Adrenal gland (tissue), 12 donors: ENCODE measurements around the gene METTL1. TPM values are rescaled to one million over a fixed set of nuclear protein-coding genes. Genes with fewer than 3 reads are reported as not detected.

Experiments
- DNase-seq, 7 donors: peaks; one replicate each; pipeline ENCODE4 v3.0.0-alpha.2; 2019 to 2020
- H3K27ac ChIP-seq, 5 donors: fragments of 200-600 bp; sonication (generic) in 4 of 5; 1 replicate in 3 of 5; 2 replicates in 2 of 5; pipeline versions ENCODE4 v1.5.1 to v1.8.0; 2016 to 2020; ENCODE audit warnings: mild to moderate bottlenecking in 1 of 5
- H3K27me3 ChIP-seq: fragments of 200-600 bp; 2 replicates; pipeline ENCODE4 v1.8.0; 2021
- H3K36me3 ChIP-seq, 2 donors: fragments of 200-600 bp; replicated peaks in 1 of 2; 1 replicate in 1 of 2; 2 replicates in 1 of 2; pipeline versions ENCODE4 v1.5.1 to v1.8.0; 2018 to 2022
- H3K4me1 ChIP-seq, 2 donors: fragments of 200-600 bp; replicated peaks in 1 of 2; 1 replicate in 1 of 2; 2 replicates in 1 of 2; pipeline versions ENCODE4 v1.5.1 to v1.8.0; 2018 to 2021
- H3K4me3 ChIP-seq, 4 donors: fragments of 200-600 bp; sonication (generic) in 3 of 4; one replicate each; pipeline ENCODE4 v1.5.1; 2016 to 2018
- H3K9me3 ChIP-seq, 3 donors: fragments of 200-600 bp; sonication (generic) in 1 of 3; replicated peaks in 1 of 3; 1 replicate in 2 of 3; 2 replicates in 1 of 3; pipeline versions ENCODE4 v1.5.1 to v1.8.0; 2016 to 2021
- CTCF ChIP-seq, 6 experiments: fragments of 450-650 bp in 4 of 6; fragments of 200-600 bp in 2 of 6; sonication (generic) in 1 of 6; IDR thresholded peaks; 1 replicate in 5 of 6; 2 replicates in 1 of 6; pipeline versions ENCODE4 v1.5.1 to v1.8.0; 2016 to 2021; ENCODE audit warnings: antibody characterized with exemption in 6 of 6, mild to moderate bottlenecking in 2 of 6, moderate library complexity in 1 of 6
- POLR2A ChIP-seq, 2 donors: fragments of 450-650 bp; IDR thresholded peaks; one replicate each; pipeline ENCODE4 v1.6.1; 2017; ENCODE audit warnings: antibody characterized with exemption in 2 of 2, mild to moderate bottlenecking in 2 of 2, moderate library complexity in 1 of 2
- WGBS, 4 donors: extraction: QIAGEN DNeasy Blood & Tissue Kit in 2 of 4; methylation state at CpG; one replicate each; pipeline versions ENCODE4 v1.1.5 to v1.1.7; 2013 to 2017; 5-methylcytosine and 5-hydroxymethylcytosine counted together
- intact Hi-C, 2 donors: fragments of 100-400 bp; cut with DNase I; formaldehyde crosslinking; loops; one replicate each; pipeline versions ENCODE4 v1.14.1 to v1.15.0; 2022 to 2023
- polyA plus RNA-seq, 3 donors: library from polyadenylated mRNA; stranded (reverse); fragments of 200-250 nt in 2 of 3; fragments of 350-450 nt in 1 of 3; fragmentation: Illumina TruSeq in 1 of 3; extraction: RNeasy Lipid Tissue Mini Kit (QIAGEN cat#74804) in 1 of 3; gene quantifications; one replicate each; pipeline ENCODE4 v1.2.3, GENCODE V29; 2013 to 2014
- total RNA-seq, 9 donors: library from RNA; depleted of rRNA in 4 of 9; stranded (reverse); fragments of >200 nt in 4 of 9; fragments of 120-200 nt in 1 of 9; fragmentation: NEBNext Ultra II Directional in 1 of 9; extraction: Animal tissue kit (Norgen Biotek cat#: 25700) in 1 of 9; gene quantifications; one replicate each; pipeline versions ENCODE4 v1.1.0 to v1.2.4, GENCODE V29; 2013 to 2023
- donor health status: healthy with polysubstance abuse.
- donor health status: Bipolar disorder and iron deficiency.
- donor health status: DM: yes; HTN: yes; CAD: no.
- donor health status: DM: no; HTN: no; CAD: no.
- donor health status: DM: no; HTN: no; CAD: no.
- donor health status: DM: yes; HTN: yes; CAD: no.

METTL1 gene
- total and polyA plus RNA-seq, 12 donors, result 4.7 to 87.8 (median 28.0) TPM

GRCh38 chr12:57741844-57742738, 29.8 kb downstream of the METTL1 start:
- Histone ChIP-seq H3K9me3 (no peaks in the 10 kb centered on the region), H3K4me1 (peaks cover 20 to 23% of the 10 kb centered on the region in 2 donors), H3K27me3 (peaks cover 24% of the 10 kb centered on the region), H3K27ac (peak overlapping the region in 1 of 5 donors; percentile 48), H3K36me3 (peaks cover 0 to 8% of the 10 kb centered on the region in 2 donors), H3K4me3 (peak overlapping the region in 1 of 4 donors; percentile 4)
- no peak for DNase-seq
- 42 to 46% (median 45%) methylated on average over 7 to 14 of the region's 14 CpGs for WGBS, 4 donors
- intact Hi-C loops, result no loop called here
- peak in 1 of 6 experiments; percentile 2 for TF ChIP-seq CTCF (IDR thresholded peaks at IDR 0.05)
- TF ChIP-seq POLR2A (IDR thresholded peaks at IDR 0.05), result no peak

GRCh38 chr12:57741413-57741789, 30.5 kb downstream of the METTL1 start:
- intact Hi-C loops, result no loop called here
- Histone ChIP-seq H3K4me3 (peak overlapping the region in 1 of 4 donors; percentile 4), H3K27me3 (peaks cover 30% of the 10 kb centered on the region), H3K27ac (no peak overlapping the region), H3K36me3 (peaks cover 0 to 1% of the 10 kb centered on the region in 2 donors), H3K9me3 (no peaks in the 10 kb centered on the region), H3K4me1 (peaks cover 21 to 29% of the 10 kb centered on the region in 2 donors)
- 50 to 71% (median 56%) methylated on average over 1 of the region's 1 CpG for WGBS, 4 donors
- DNase-seq, result no peak
- no peak for TF ChIP-seq POLR2A (IDR thresholded peaks at IDR 0.05)
- TF ChIP-seq CTCF (IDR thresholded peaks at IDR 0.05), result no peak

- Histone ChIP-seq H3K36me3 (no peaks in the 10 kb centered on the region), H3K27ac (no peak overlapping the region), H3K27me3 (peaks cover 35% of the 10 kb centered on the region), H3K4me3 (no peak overlapping the region), H3K9me3 (no peaks in the 10 kb centered on the region), H3K4me1 (peaks cover 20 to 30% of the 10 kb centered on the region in 2 donors)
- TF ChIP-seq CTCF (IDR thresholded peaks at IDR 0.05) (no peak), POLR2A (IDR thresholded peaks at IDR 0.05) (no peak)
- WGBS, 4 donors, result 60 to 70% (median 66%) methylated on average over 5 of the region's 5 CpGs
- DNase-seq, result no peak
- intact Hi-C loops, result no loop called here
Measured at GRCh38 chr12:57740656-57741412, 31.1 kb downstream of the METTL1 start.

GRCh38 chr12:57739914-57740538, 31.9 kb downstream of the METTL1 start:
- 27 to 42% (median 37%) methylated on average over 3 to 10 of the region's 10 CpGs for WGBS, 4 donors
- H3K27ac ChIP-seq, result no peak overlapping the region
- H3K9me3 ChIP-seq, result no peaks in the 10 kb centered on the region
- H3K4me1 ChIP-seq, result peaks cover 14 to 25% of the 10 kb centered on the region in 2 donors
- no peak for DNase-seq
- TF ChIP-seq POLR2A (IDR thresholded peaks at IDR 0.05) (no peak), CTCF (IDR thresholded peaks at IDR 0.05) (no peak)
- no peaks in the 10 kb centered on the region for H3K36me3 ChIP-seq
- no peak overlapping the region for H3K4me3 ChIP-seq
- peaks cover 41% of the 10 kb centered on the region for H3K27me3 ChIP-seq
- intact Hi-C loops, result no loop called here
